Hippocampal formation (tissue), 2 donors: ENCODE data around the gene IRX2.

Experiments
- DNase-seq, 2 donors: peaks; one replicate each; lab custom pipeline; 2025; lab: John Stamatoyannopoulos, UW

IRX2 gene

DNA sequence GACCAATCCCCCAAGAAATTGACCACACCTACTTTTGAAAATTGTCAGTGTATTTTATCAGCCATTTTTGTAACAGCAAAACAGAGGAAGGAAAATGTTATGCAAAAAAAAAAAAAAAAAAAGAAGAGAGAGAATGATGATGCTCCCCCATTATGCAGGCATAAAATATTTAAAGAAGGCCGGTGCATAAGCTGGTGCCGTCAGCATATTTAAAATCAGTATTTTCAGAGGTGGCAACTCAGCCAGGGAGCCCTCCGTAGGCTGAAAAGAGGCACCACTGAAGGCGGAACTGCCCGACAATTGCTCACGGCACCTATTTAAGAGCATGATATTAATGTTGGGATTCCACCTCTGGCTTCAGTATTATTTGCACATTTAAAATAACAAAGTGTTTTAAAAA is 33.4 kb downstream of the IRX2 start:
- DNase-seq, result no peak

DNA sequence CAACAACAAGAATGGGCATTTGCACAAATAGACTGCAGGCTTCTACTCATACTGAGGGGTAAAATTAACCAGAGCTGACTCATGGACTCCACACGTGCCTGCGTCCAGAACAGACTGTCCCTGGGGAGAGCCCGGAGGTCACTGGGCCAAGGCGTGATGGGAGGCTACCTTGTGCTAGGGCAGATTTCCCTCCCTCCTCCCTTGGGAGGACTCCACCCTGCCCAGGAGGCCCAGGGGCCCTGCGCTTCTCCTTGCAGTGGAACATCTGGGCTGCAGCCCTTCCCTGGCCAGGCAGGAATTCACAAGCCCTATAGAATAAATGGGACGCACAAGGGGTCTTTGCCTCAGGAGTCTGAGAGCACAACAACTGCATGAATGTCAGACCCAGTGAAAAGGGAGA is 35.6 kb downstream of the IRX2 start:
- no peak for DNase-seq

DNA sequence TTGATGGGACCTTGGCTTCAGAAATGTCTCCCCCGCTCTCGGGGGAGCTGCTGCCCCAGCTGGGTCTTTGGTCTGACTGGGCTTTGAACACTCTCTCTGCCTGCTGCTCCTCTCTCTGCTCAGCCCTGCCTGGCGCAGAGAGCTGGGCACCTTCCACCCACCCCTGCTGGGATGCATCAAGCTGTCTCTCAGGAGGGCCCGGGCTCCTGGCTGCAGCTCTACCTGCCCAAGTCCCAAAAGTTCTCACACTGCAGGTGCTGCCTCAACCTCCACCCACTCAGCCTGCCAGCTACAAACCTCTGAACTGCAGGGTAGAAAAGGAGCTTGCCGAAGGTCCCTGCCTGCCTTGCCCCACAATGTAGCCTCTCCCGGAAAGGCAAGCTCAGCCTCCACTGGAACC is 36.7 kb downstream of the IRX2 start:
- no peak for DNase-seq

GRCh38 chr5:2714026-2714425 is 37.5 kb downstream of the IRX2 start:
- no peak for DNase-seq

- DNase-seq, result no peak
Observed at GRCh38 chr5:2711446-2712425, 39.7 kb downstream of the IRX2 start.

DNA sequence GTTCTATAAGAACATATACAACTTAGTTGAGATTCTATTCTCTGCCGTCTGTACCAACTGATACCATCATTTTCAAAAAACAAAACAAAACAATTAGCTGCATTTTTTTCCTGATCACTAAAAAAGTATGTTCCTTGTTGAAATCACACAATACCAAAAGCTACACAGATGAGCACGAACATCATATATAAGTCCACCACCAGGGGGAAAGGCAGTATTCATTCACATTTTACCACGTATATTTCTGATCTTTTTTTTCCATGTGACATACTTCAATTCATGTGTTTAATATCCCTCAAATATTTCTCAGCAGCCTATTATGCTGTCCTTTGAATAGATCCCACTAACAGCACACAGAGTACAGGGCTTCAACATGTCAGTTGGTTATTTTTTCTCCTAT is 40.6 kb downstream of the IRX2 start:
- no peak for DNase-seq

DNA sequence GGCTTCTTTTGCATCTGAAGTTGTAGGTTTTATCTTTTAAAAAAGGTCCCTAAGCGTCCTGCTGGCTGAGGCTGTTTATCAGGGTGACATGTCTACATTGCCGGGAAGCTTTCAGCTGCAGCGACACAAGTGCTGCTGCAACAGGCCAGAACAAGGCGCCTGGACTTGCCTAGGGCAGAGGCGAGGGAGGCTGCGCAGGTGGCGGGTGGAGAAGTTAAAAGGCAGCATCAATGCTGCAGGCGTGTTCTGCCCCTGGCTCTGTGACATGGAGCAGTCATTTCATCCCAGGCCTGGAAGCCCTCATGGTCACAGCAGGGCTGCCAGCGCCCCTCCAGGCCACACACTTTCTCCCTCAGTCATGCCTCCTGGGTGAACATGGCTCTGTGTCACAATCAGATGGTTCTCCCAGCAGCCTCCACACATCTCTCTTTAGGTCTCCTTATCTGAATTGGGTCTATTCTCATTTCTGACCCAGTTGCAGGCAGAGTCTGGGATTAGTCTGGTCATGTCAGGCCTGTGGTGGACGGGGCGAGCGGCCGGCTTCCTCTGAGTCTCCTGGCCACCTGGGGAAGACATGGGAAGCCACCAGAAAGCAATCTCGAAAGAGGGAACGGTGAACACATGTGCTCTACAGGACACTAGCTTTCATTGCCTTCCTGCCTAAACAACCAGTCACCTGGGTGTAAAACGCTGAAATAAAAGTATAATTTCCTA is 41.3 kb downstream of the IRX2 start:
- no peak for DNase-seq

DNA sequence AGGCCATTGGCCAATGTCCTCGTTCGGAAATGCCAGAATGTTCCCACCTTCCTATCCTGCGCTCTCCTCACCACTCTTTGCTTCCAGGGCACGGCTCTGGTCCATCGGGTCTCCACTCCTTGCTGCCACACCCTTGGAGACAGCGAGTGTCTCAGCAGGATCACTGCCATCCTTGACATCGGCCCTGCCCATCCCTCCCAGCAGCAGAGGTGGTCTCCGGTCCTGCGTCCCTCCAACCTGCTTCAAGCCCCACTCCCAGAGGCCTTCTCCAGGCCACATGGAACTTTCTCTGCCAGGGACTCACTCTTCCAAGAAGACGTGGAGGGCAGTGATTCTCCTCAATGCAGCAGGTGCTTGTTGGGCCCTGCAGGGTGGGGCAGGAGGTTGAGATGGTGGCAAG is 42.7 kb downstream of the IRX2 start:
- no peak for DNase-seq

GRCh38 chr5:2708132-2708531 is 43.3 kb downstream of the IRX2 start:
- no peak for DNase-seq

DNA sequence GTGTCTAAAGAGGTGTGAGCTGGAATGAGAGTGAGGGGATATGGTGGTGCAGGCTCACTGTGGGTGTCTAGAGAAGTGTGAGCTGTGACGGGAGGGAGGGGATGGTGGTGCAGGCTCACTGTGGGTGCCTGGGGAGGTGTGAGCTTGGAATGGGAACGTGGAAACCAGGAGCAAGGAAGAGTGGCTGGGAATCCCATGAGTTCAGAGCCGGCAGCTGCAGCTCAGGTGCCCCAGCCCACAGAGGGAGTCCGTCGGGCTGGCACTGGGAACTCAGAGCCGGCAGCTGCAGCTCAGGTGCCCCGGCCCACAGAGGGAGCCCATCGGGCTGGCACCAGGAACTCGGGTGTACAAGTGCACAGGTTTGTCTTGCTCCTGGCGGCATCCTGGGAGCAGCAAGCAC is 45.6 kb downstream of the IRX2 start:
- no peak for DNase-seq

- no peak for DNase-seq
Observed at GRCh38 chr5:2704806-2705645, 46.5 kb downstream of the IRX2 start.

- DNase-seq, result no peak
Observed at GRCh38 chr5:2704111-2704510, 47.4 kb downstream of the IRX2 start.

- no peak for DNase-seq
Observed at GRCh38 chr5:2703615-2704014, 47.9 kb downstream of the IRX2 start.

GRCh38 chr5:2703041-2703440 is 48.4 kb downstream of the IRX2 start:
- no peak for DNase-seq

DNA sequence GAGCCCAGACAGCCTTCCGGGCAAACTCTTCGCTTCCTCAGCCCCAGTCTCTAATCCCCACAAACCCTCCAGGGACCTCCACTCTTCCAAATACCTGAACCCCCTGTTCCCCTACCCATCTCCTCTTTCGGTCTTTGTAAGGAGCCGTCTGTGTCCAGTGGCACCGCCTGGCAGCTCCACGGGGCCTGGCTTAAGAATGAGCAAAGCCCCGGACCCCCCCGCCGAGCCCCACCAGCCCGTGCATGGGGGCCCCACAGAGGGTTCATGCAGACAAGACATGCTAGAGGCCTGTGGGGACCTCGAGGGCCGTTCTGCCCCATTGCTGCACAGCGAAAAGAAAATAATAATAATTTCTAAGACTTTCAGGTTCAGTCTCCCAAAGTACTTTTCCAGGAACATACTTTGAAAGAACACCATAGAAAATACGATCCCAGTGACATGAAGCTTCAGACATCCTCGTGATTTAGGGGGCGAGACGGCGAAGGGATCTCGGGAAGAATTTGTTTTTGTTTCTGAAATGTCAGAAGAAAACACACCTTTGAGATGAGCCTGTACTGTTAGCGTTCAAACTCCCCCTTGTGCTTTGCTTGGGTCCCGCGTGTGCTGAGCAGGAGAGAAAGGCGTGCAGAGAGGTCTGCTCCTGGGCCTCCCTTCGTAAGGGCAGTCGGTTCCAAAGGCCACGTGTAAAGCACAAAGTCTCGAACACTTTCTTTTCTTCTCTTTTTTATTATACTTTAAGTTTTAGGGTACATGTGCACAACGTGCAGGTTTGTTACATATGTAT is 49.2 kb downstream of the IRX2 start:
- DNase-seq, result no peak

DNA sequence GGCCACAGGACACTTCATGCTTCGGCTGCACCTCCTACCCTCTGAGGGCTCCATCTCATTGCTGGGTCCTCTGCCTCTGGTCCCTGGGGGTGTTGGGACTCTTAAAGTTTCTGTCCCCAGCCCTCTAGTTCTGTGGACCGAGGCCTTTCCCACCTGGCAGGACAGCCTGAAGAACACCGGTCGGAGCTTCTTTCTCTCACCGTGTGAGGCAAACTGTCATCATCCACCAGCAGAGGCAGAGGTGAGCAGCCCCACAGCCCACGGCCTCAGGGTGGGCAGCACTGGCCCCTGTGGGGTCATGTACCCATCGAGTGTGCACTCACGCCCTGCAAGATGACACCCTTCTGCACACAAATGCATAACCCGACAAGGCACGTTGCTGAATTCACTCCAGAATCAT is 49.9 kb downstream of the IRX2 start:
- DNase-seq, result no peak

- DNase-seq, result no peak
Observed at GRCh38 chr5:2700876-2701275, 50.6 kb downstream of the IRX2 start.

DNA sequence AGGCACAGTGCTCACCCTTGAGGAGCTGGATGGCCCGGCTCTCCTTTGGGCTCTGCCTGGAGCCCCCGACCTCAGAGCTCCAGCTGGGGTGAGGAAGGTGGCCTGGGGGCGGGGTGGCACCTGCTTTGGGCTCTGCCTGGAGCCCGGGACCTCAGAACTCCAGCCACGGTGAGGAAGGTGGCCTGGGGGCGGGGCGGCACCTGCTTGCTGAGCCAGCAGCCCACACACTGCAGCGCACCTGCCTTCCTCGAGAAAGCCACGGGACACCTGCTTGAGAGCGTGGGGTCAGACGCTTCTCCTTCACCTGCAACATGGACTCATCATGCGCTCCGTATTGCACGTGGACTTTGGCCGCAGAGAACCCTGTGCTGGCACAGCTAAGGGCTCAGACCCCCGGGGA is 51.8 kb downstream of the IRX2 start:
- DNase-seq, result no peak

DNA sequence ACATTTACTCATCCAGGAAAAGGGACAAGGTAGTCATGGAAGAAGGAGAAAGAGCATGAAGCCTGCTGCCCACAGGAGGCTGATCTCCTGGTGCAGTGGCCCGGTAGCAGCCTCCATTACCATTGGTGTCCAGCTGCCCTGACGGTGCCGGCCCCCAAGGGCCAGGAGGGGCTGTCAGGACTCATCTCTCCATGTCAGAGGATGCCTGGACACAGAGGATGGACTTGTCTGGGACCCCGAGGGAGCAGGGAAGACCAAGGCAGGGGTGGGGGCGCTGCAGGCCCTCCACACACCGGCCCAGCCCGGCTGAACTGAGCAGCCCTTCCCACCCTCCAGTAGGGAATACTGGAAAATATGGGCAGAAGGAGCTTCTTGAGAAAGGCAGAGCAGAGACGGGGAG is 52.2 kb downstream of the IRX2 start:
- DNase-seq, result no peak

DNA sequence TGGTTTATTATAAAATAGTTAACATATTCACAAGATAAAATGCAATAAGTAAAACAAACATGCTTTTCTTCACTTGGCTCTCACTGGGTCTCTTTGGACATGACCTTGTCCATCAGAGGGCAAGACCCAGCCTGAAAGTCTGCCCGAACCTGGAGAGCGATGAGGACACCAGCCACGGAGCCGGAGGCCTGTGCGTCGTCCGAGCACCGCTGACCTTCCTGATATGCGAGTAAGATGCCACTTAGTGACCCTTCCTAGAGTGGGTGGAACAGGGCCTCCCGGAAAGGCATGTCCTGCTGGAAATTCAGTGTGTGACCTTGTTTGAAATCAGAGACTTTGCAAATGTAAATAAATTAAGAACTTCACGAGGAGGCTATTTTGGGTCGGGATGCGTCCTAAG is 52.9 kb downstream of the IRX2 start:
- no peak for DNase-seq

DNA sequence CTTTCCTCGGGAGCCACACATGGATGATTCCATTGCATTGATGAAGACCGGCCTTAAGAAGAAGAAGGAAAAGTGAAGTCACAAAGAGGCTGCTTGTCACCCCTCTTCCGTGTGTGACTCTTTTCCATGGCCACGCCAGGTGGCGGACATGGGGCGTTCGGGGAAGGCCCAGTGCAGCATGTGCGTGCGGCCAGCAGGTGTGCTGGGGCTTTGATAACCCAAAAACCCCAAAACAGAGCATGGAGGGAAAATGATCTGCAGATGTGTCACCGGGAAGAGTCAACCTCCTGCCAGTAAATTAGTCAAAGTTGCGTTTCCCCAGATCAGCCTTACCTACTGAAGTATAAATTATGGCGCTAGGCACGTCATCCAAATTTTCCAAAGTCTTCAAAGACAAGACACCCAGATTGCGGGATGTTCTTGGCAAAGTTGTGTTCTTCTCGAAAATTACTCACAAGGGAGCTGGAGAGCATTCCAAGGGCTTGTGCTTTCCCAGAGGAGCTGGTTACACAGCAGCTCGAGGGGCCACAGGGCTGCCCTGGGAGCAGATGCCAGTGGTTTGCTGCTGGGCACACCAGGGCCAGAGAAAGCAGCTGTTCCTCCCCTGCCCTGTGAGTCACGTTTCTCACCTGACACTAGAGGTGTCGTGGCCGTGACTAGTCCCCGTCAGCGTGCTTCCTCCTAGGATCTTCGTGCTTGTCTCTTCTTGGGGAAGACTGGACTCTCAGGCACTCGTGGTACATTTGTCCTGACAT is 53.9 kb downstream of the IRX2 start:
- DNase-seq, result no peak
